Measurements from ENCODE around the gene FILIP1L.

The FILIP1L gene

DNA sequence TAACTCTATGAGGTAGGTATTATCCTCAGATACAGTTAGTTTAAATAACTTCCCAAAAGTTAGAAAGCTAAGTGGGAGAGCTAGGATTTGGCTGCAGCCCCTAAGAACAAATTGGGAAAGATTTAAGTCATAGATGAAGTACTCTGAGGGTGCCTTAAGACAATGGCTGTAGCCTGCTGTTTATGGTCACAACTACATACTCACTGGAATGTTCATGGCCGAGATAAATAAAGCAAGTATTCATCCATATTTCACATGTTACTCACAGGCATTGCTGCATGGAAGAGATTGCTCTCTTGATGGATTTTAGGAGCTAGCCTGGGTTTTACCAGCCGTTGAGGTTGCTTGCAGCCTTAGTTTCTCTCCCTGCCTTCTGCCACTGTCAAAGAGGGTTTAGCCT lies 151.6 kb downstream of the FILIP1L start:
- TF ChIP-seq, protein P1, sequence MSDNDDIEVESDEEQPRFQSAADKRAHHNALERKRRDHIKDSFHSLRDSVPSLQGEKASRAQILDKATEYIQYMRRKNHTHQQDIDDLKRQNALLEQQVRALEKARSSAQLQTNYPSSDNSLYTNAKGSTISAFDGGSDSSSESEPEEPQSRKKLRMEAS (IDR thresholded peaks at IDR 0.05), result no peak
- TF ChIP-seq NFIC (IDR thresholded peaks at IDR 0.05) (no peak), TCF12 (IDR thresholded peaks at IDR 0.05; ENCODE audit: low read depth) (no peak), CREB1 (IDR thresholded peaks at IDR 0.05; ENCODE audit: low read depth) (no peak), FOXM1 (IDR thresholded peaks at IDR 0.05; ENCODE audit: borderline replicate concordance, low read depth) (no peak), TEAD4 (IDR thresholded peaks at IDR 0.05) (no peak), TAF1 (IDR thresholded peaks at IDR 0.05; ENCODE audit: low read depth) (no peak), EGR1 (IDR thresholded peaks at IDR 0.05) (no peak), EP300 (IDR thresholded peaks at IDR 0.05; ENCODE audit: borderline replicate concordance) (no peak), ZBTB7A (IDR thresholded peaks at IDR 0.05; ENCODE audit: low read depth) (no peak), RAD21 (IDR thresholded peaks at IDR 0.05; ENCODE audit: low read depth) (no peak), YY1 (IDR thresholded peaks at IDR 0.05; ENCODE audit: low read depth) (no peak), CEBPB (IDR thresholded peaks at IDR 0.05) (no peak)
- TF ChIP-seq, protein P2, sequence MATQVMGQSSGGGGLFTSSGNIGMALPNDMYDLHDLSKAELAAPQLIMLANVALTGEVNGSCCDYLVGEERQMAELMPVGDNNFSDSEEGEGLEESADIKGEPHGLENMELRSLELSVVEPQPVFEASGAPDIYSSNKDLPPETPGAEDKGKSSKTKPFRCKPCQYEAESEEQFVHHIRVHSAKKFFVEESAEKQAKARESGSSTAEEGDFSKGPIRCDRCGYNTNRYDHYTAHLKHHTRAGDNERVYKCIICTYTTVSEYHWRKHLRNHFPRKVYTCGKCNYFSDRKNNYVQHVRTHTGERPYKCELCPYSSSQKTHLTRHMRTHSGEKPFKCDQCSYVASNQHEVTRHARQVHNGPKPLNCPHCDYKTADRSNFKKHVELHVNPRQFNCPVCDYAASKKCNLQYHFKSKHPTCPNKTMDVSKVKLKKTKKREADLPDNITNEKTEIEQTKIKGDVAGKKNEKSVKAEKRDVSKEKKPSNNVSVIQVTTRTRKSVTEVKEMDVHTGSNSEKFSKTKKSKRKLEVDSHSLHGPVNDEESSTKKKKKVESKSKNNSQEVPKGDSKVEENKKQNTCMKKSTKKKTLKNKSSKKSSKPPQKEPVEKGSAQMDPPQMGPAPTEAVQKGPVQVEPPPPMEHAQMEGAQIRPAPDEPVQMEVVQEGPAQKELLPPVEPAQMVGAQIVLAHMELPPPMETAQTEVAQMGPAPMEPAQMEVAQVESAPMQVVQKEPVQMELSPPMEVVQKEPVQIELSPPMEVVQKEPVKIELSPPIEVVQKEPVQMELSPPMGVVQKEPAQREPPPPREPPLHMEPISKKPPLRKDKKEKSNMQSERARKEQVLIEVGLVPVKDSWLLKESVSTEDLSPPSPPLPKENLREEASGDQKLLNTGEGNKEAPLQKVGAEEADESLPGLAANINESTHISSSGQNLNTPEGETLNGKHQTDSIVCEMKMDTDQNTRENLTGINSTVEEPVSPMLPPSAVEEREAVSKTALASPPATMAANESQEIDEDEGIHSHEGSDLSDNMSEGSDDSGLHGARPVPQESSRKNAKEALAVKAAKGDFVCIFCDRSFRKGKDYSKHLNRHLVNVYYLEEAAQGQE (IDR thresholded peaks at IDR 0.05; ENCODE audit: low read depth), result no peak
- TF ChIP-seq, protein P3, sequence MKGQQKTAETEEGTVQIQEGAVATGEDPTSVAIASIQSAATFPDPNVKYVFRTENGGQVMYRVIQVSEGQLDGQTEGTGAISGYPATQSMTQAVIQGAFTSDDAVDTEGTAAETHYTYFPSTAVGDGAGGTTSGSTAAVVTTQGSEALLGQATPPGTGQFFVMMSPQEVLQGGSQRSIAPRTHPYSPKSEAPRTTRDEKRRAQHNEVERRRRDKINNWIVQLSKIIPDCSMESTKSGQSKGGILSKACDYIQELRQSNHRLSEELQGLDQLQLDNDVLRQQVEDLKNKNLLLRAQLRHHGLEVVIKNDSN (IDR thresholded peaks at IDR 0.05), result no peak

DNA sequence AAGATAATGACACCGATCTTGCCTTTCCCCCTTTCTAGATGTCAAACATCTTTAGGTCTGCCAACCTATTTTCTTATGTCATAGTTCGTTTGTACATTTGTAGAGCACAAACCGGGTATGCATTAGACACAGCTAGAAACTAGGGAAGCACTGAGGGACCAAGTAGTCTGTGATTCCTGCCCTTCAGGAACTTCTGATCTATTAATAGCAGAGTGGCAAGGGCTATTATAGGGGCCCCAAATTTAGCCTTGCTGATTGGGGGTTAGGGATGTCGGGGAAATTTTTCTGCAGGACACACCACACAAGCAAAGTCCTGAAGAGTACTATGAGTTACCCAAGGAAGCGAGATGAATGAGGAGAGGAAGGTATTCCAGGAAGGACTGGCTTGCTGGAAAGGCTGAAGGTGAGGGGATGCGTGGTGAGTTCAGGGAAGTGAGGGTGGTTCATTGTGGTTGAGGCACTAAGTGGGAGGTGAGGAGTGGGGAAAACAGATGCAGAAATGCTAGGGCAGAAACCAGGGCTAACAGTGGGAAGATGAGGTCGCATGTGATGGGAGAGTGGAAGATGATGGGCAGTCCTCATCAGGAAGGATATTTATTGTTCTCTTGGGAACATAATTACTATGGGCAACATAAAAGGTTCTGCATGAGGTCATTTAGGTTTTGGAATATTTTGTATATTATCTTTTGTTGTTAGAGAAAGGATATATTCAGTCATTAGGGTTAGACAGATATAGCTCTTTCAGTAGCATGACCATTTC lies 152.4 kb downstream of the FILIP1L start:
- no peak for TF ChIP-seq FOXM1 (IDR thresholded peaks at IDR 0.05; ENCODE audit: borderline replicate concordance, low read depth)
- TF ChIP-seq, protein P1 (IDR thresholded peaks at IDR 0.05), result no peak
- no peak for TF ChIP-seq TCF12 (IDR thresholded peaks at IDR 0.05; ENCODE audit: low read depth)
- TF ChIP-seq, protein P2 (IDR thresholded peaks at IDR 0.05; ENCODE audit: low read depth), result no peak
- TF ChIP-seq TEAD4 (IDR thresholded peaks at IDR 0.05), result no peak
- no peak for TF ChIP-seq EGR1 (IDR thresholded peaks at IDR 0.05)
- no peak for TF ChIP-seq CEBPB (IDR thresholded peaks at IDR 0.05)
- TF ChIP-seq EP300 (IDR thresholded peaks at IDR 0.05; ENCODE audit: borderline replicate concordance), result no peak
- no peak for TF ChIP-seq YY1 (IDR thresholded peaks at IDR 0.05; ENCODE audit: low read depth)
- TF ChIP-seq TAF1 (IDR thresholded peaks at IDR 0.05; ENCODE audit: low read depth), result no peak
- TF ChIP-seq, protein P3 (IDR thresholded peaks at IDR 0.05), result no peak

DNA sequence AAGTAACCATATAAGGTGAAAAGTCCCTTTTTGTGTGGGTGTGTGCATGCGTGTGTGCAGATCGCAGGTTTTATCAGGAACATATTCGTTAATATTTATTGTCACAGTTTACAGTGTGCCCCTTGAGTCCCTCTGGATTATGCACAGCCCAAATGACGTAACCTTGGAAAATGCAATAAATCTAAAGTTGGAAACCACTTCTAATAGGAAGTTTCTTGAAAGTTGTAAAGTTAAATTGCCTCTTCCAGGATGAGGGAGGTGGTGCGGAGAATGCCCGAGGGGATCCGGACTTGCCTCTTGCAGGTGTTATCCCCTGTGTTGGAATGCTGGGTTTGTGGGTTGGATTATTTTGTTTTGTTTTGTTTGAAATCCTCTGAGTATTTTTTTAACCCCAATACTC lies 153.4 kb downstream of the FILIP1L start:
- TF ChIP-seq, protein P1 (IDR thresholded peaks at IDR 0.05), result no peak
- TF ChIP-seq TAF1 (IDR thresholded peaks at IDR 0.05; ENCODE audit: low read depth) (no peak), CREB1 (IDR thresholded peaks at IDR 0.05; ENCODE audit: low read depth) (no peak), TCF12 (IDR thresholded peaks at IDR 0.05; ENCODE audit: low read depth) (no peak), FOXM1 (IDR thresholded peaks at IDR 0.05; ENCODE audit: borderline replicate concordance, low read depth) (no peak), CEBPB (IDR thresholded peaks at IDR 0.05) (no peak), NFIC (IDR thresholded peaks at IDR 0.05) (no peak), TEAD4 (IDR thresholded peaks at IDR 0.05) (no peak), RAD21 (IDR thresholded peaks at IDR 0.05; ENCODE audit: low read depth) (no peak), YY1 (IDR thresholded peaks at IDR 0.05; ENCODE audit: low read depth) (no peak), EGR1 (IDR thresholded peaks at IDR 0.05) (no peak)
- TF ChIP-seq, protein P3 (IDR thresholded peaks at IDR 0.05), result no peak
- TF ChIP-seq, protein P2 (IDR thresholded peaks at IDR 0.05; ENCODE audit: low read depth), result no peak
